Stimulated activated naive CD4-positive, alpha-beta T cell (primary cell): Measurements from ENCODE around the gene KRTAP10-7.
"Not testable (repeated sequence)": the region's sequence is repeated elsewhere in the genome, so short reads cannot be mapped to it uniquely, and the experiment has no call there.

Experiments
- DNase-seq, 6 experiments: peaks; one replicate each; lab custom pipeline; 2025; lab: John Stamatoyannopoulos, UW

The KRTAP10-7 gene

GRCh38 chr21:44636209-44637017 lies 36.0 kb downstream of the KRTAP10-7 start:
- no peak for DNase-seq

GRCh38 chr21:44637018-44637850 lies 36.8 kb downstream of the KRTAP10-7 start, which contains the start of gene KRTAP10-10:
TSS of gene KRTAP10-10 (plus strand) at chr21:44637356. CDS start at chr21:44637418, 62 bp downstream.
- DNase-seq, result no peak

- not testable (repeated sequence) for DNase-seq
Measured at GRCh38 chr21:44637851-44638348, 37.5 kb downstream of the KRTAP10-7 start.

- DNase-seq, result not testable (repeated sequence)
Measured at GRCh38 chr21:44638506-44639330, 38.3 kb downstream of the KRTAP10-7 start.

- no peak for DNase-seq
Measured at GRCh38 chr21:44639331-44639655, 38.9 kb downstream of the KRTAP10-7 start.

GRCh38 chr21:44640761-44641160 lies 40.4 kb downstream of the KRTAP10-7 start:
- no peak for DNase-seq

- no peak for DNase-seq
Measured at GRCh38 chr21:44643741-44644310, 43.4 kb downstream of the KRTAP10-7 start.

- no peak for DNase-seq
Measured at GRCh38 chr21:44644878-44645277, 44.5 kb downstream of the KRTAP10-7 start.

GRCh38 chr21:44646366-44647221 lies 46.2 kb downstream of the KRTAP10-7 start, which contains the start of gene KRTAP10-11:
TSS of gene KRTAP10-11 (plus strand) at chr21:44646414. CDS start at chr21:44646459, 45 bp downstream.
- DNase-seq, result not testable (repeated sequence)

- DNase-seq, result no peak
Measured at GRCh38 chr21:44647222-44647552, 46.8 kb downstream of the KRTAP10-7 start.

- no peak for DNase-seq
Measured at GRCh38 chr21:44648557-44649311, 48.3 kb downstream of the KRTAP10-7 start.

GRCh38 chr21:44649521-44650100 lies 49.2 kb downstream of the KRTAP10-7 start:
- no peak for DNase-seq

- no peak for DNase-seq
Measured at GRCh38 chr21:44650265-44650972, 50.0 kb downstream of the KRTAP10-7 start.

GRCh38 chr21:44650973-44651675 lies 50.7 kb downstream of the KRTAP10-7 start:
- DNase-seq, result no peak
